Measurements from ENCODE around the gene PTPRQ. TPM values are rescaled to one million over a fixed set of nuclear protein-coding genes. Genes with fewer than 3 reads are reported as not detected.

PTPRQ gene
- total and polyA plus RNA-seq, 9 donors, result 0.36 to 2.0 (median 0.71) TPM

DNA sequence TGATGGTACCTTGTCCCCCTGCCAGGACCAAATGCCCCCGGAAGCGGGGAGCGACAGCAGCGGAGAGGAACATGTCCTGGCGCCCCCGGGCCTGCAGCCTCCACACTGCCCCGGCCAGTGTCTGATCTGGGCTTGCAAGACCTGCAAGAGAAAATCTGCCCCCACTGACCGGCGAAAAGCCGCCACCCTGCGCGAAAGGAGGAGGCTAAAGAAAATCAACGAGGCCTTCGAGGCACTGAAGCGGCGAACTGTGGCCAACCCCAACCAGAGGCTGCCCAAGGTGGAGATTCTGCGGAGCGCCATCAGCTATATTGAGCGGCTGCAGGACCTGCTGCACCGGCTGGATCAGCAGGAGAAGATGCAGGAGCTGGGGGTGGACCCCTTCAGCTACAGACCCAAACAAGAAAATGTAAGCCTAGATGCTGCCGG, 263.8 kb downstream of the PTPRQ start:
- WGBS (ENCODE audit: insufficient coverage), result 21% methylated on average over 21 of the region's 21 CpGs
- H3K27ac ChIP-seq (ENCODE audit: low read length), result peak overlapping the region; percentile 96

DNA sequence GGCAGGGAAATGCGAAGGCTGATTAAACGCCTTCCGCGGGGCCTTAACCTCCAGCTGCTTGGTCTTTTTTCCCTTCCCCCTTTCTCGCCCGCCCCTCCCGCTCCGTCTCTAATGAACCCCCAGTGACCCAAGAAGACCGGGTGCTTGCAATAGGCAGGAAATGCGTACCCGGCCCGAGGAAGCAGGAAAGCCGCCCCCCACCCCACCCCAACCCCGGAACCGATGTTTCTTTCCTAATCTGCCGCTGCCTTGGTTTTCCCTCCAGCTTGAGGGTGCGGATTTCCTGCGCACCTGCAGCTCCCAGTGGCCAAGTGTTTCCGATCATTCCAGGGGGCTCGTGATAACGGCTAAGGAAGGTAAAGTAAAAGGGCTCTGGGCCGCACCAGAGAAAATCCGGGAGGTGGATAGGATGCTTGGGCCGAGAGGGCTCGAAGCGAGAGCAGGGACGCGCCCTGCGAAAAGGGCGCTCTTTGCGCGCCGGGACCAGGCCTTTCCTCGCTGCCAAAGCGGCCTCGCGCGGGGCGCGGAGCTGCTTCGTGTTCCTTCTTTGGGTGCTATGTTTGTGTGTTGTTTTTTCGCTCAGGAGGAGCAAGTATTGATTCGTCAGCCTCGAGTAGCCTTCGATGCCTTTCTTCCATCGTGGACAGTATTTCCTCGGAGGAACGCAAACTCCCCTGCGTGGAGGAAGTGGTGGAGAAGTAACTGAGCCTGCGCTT, 264.4 kb downstream of the PTPRQ start:
- 4% methylated on average over 37 of the region's 50 CpGs for WGBS (ENCODE audit: insufficient coverage)
- H3K27me3 ChIP-seq (ENCODE audit: control insufficient read depth, insufficient read depth, low read length), result peaks cover 12% of the 10 kb centered on the region

More for the DNA sequence above, 263.8 kb downstream of the PTPRQ start:
- DNase-seq, result no peak
- no peaks in the 10 kb centered on the region for H3K9me3 ChIP-seq (replicated peaks; ENCODE audit: control insufficient read depth, low read depth, low read length)
- H3K4me3 ChIP-seq (ENCODE audit: low read length), result peak overlapping the region; percentile 67
- H3K27me3 ChIP-seq (ENCODE audit: control insufficient read depth, insufficient read depth, low read length), result peaks cover 12% of the 10 kb centered on the region
- no peaks in the 10 kb centered on the region for H3K36me3 ChIP-seq (ENCODE audit: control insufficient read depth, insufficient read depth, low read length)
- H3K4me1 ChIP-seq (ENCODE audit: control insufficient read depth, insufficient read depth, low read length), result peaks cover 15% of the 10 kb centered on the region

DNA sequence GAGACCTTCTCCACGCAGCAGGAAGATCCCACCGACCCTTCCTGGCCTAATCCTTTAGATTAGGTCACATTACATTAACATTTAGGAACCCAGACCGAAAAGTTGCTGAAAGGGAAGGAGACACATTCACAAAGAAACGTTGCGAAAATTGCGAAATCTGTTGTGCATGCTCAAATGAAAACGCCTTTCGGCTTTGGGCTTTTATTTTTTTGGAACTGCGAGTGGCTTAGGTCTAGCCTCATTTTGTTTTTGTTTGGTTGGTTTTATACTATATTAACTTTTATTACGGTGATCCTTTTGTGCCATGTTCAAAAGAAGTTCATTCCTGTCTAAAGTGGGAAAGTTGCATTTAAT, 264.9 kb downstream of the PTPRQ start:
- WGBS (ENCODE audit: insufficient coverage), result 17% methylated on average over 2 of the region's 10 CpGs
- H3K27me3 ChIP-seq (ENCODE audit: control insufficient read depth, insufficient read depth, low read length), result peaks cover 12% of the 10 kb centered on the region
- H3K9me3 ChIP-seq (replicated peaks; ENCODE audit: control insufficient read depth, low read depth, low read length), result no peaks in the 10 kb centered on the region
- peak overlapping the region; percentile 67 for H3K4me3 ChIP-seq (ENCODE audit: low read length)
- peak overlapping the region; percentile 96 for H3K27ac ChIP-seq (ENCODE audit: low read length)
- H3K36me3 ChIP-seq (ENCODE audit: control insufficient read depth, insufficient read depth, low read length), result no peaks in the 10 kb centered on the region
- H3K4me1 ChIP-seq (ENCODE audit: control insufficient read depth, insufficient read depth, low read length), result peaks cover 13% of the 10 kb centered on the region
- no peak for DNase-seq

More for the DNA sequence above, 264.4 kb downstream of the PTPRQ start:
- peaks cover 13% of the 10 kb centered on the region for H3K4me1 ChIP-seq (ENCODE audit: control insufficient read depth, insufficient read depth, low read length)
- peak overlapping the region; percentile 96 for H3K27ac ChIP-seq (ENCODE audit: low read length)
- H3K4me3 ChIP-seq (ENCODE audit: low read length), result peak overlapping the region; percentile 67
- peak; percentile 64 for DNase-seq
- no peaks in the 10 kb centered on the region for H3K36me3 ChIP-seq (ENCODE audit: control insufficient read depth, insufficient read depth, low read length)
- H3K9me3 ChIP-seq (replicated peaks; ENCODE audit: control insufficient read depth, low read depth, low read length), result no peaks in the 10 kb centered on the region

DNA sequence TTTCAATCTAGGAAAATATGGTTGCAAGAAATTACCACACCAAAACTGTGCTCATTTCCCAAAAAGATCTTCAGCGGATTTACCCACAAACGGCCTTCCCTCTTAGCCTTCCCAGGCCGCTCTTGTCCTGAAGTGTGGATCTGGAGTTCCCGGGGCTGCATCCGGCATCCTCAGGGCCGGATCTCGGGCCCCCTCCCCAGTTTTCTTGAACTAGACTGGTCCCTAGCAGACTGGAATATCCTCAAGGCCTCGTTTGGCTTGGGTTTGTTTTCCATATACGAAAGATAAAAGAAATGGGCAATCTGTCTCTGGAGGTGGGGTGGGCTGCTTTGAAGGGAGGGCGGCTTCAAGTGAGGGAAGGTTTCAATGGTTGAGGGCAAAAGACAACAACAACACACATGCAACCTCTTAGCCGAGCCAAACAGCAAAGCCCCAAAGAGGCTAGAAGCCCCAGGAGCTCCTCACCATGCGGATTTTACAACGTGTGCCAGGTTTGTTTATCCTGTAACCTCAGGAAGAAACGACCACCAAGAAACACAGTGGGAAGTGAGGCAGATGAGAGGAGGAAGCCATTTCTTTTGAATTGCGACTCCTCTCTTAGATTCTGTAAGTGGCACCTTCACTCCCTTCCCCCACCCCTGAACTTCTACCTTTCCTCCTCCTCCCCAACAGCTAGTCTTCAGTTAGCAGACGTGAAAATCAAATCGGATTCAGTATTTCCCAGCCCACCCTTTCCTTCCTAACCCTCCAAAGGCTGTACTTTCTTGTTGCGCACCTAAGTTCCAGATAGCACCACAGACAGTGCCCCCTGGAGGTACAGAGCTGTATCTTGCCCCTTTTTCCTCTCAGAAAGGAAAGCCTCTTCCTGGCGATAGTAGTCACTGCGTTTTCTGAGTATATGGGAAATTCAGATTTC, 266.0 kb downstream of the PTPRQ start:
- peak; percentile 61 for DNase-seq
- peak overlapping the region; percentile 67 for H3K4me3 ChIP-seq (ENCODE audit: low read length)
- H3K4me1 ChIP-seq (ENCODE audit: control insufficient read depth, insufficient read depth, low read length), result peaks cover 13% of the 10 kb centered on the region
- WGBS (ENCODE audit: insufficient coverage), result 43% methylated on average over 10 of the region's 20 CpGs
- H3K27ac ChIP-seq (ENCODE audit: low read length), result peak overlapping the region; percentile 96
- no peaks in the 10 kb centered on the region for H3K9me3 ChIP-seq (replicated peaks; ENCODE audit: control insufficient read depth, low read depth, low read length)
- peaks cover 15% of the 10 kb centered on the region for H3K27me3 ChIP-seq (ENCODE audit: control insufficient read depth, insufficient read depth, low read length)
- H3K36me3 ChIP-seq (ENCODE audit: control insufficient read depth, insufficient read depth, low read length), result no peaks in the 10 kb centered on the region

DNA sequence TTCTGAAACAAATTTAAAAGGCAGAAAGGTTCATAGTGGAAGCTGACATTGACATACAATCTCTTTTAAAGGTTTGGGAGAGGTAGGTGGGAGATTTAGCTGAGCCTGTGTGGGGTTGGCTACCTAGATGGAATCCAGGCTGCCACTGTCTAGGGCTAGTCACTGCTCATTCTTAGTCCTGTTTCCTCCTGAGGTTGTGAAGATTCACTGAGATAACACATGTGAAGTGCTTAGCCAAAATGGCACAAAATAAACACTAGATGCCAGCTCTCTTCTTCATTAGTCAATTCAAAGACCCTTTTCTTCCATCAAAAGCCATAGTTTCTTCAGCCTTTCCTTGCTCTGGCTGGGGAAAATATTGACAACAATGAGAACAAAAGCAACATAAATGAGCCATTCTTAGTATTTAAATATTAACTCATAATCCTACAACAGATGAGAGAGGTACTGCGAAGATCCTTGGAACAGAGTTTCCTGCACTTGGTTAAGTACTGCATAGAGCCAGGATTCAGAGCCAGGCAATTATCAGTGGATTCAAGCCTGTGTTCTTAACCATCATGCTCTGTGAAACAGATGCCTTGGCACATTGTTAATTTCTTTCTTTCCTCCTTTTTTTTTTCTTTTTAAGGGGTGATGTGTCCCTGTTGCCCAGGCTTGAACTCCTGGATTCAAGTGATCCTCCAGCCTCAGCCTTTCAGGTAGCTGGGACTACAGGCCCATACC, 266.9 kb downstream of the PTPRQ start:
- Histone ChIP-seq H3K27me3 (ENCODE audit: control insufficient read depth, insufficient read depth, low read length) (peaks cover 18% of the 10 kb centered on the region), H3K4me1 (ENCODE audit: control insufficient read depth, insufficient read depth, low read length) (peaks cover 15% of the 10 kb centered on the region), H3K4me3 (ENCODE audit: low read length) (peak overlapping the region; percentile 67), H3K9me3 (replicated peaks; ENCODE audit: control insufficient read depth, low read depth, low read length) (no peaks in the 10 kb centered on the region), H3K36me3 (ENCODE audit: control insufficient read depth, insufficient read depth, low read length) (no peaks in the 10 kb centered on the region), H3K27ac (ENCODE audit: low read length) (peak overlapping the region; percentile 96)
- 86% methylated on average over 1 of the region's 1 CpG for WGBS (ENCODE audit: insufficient coverage)
- DNase-seq, result no peak

DNA sequence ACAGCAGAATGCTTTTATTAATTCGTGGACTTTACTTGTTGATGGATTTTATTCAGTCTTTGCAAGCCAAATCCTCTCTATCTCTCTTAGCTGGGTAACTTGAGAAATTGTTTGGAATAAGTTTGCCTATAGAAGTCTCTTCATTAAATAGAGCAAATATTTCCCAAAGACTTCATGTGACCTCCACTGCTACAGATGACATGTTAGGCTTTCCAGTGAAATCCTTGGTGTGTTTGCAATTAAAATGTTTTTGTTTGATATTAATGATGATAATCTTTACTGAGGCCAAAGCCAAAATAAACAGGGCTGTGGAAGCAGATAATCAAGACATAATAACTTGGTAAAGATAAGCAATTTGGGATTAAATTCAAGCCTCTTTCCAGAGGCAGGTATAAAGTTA, 267.8 kb downstream of the PTPRQ start:
- no peak overlapping the region for H3K27ac ChIP-seq (ENCODE audit: low read length)
- no peaks in the 10 kb centered on the region for H3K36me3 ChIP-seq (ENCODE audit: control insufficient read depth, insufficient read depth, low read length)
- H3K4me3 ChIP-seq (ENCODE audit: low read length), result no peak overlapping the region
- no peaks in the 10 kb centered on the region for H3K9me3 ChIP-seq (replicated peaks; ENCODE audit: control insufficient read depth, low read depth, low read length)
- peaks cover 27% of the 10 kb centered on the region for H3K27me3 ChIP-seq (ENCODE audit: control insufficient read depth, insufficient read depth, low read length)
- no peak for DNase-seq
- peaks cover 15% of the 10 kb centered on the region for H3K4me1 ChIP-seq (ENCODE audit: control insufficient read depth, insufficient read depth, low read length)
- no CpG with 5 or more reads among the region's 1 CpG for WGBS (ENCODE audit: insufficient coverage)

DNA sequence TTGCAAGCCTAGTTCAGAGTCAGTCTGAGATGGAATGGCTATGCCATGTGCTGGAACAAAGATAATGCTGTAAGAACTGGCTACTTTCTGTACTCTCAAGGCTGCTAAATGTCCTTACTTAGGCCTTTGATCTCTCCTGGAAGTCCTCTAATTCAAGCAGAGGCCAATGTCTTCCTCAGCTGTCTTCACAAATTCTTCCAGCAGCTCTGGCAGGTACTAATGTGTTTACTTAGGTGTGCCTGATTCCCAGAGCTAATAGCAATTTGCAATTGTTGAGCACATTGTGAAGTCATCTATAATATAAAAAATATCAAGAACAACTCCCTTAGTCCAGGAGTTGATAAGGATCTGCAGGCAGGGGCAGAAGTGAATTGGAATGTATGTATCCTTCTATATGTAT, 268.8 kb downstream of the PTPRQ start:
- Histone ChIP-seq H3K27me3 (ENCODE audit: control insufficient read depth, insufficient read depth, low read length) (peaks cover 28% of the 10 kb centered on the region), H3K4me1 (ENCODE audit: control insufficient read depth, insufficient read depth, low read length) (peaks cover 12% of the 10 kb centered on the region), H3K36me3 (ENCODE audit: control insufficient read depth, insufficient read depth, low read length) (no peaks in the 10 kb centered on the region), H3K27ac (ENCODE audit: low read length) (peak overlapping the region; percentile 25), H3K9me3 (replicated peaks; ENCODE audit: control insufficient read depth, low read depth, low read length) (no peaks in the 10 kb centered on the region), H3K4me3 (ENCODE audit: low read length) (no peak overlapping the region)
- DNase-seq, result no peak

DNA sequence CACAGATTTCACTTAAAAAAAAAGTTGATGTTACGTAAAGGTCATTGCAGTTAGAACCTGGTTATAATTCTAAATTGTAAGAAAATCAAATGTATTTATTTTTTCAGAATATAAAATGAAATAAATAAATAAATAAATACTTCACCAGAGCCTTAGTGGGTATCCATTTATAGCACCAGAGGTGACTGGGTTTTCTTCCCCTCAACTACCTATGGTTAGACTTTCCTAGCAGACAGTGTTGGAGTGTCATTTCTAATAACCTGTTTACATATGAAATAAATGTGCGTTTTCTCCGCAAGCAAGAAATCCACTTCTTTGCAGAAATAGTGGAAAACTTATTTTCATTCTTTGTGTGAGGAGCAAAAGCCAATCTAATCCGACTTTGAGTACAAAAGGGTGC, 269.4 kb downstream of the PTPRQ start:
- Histone ChIP-seq H3K9me3 (replicated peaks; ENCODE audit: control insufficient read depth, low read depth, low read length) (no peaks in the 10 kb centered on the region), H3K27ac (ENCODE audit: low read length) (peak overlapping the region; percentile 87), H3K4me3 (ENCODE audit: low read length) (peak overlapping the region; percentile 13), H3K36me3 (ENCODE audit: control insufficient read depth, insufficient read depth, low read length) (no peaks in the 10 kb centered on the region), H3K27me3 (ENCODE audit: control insufficient read depth, insufficient read depth, low read length) (peaks cover 24% of the 10 kb centered on the region), H3K4me1 (ENCODE audit: control insufficient read depth, insufficient read depth, low read length) (peaks cover 13% of the 10 kb centered on the region)
- DNase-seq, result no peak
- WGBS (ENCODE audit: insufficient coverage), result no CpG with 5 or more reads among the region's 4 CpGs

DNA sequence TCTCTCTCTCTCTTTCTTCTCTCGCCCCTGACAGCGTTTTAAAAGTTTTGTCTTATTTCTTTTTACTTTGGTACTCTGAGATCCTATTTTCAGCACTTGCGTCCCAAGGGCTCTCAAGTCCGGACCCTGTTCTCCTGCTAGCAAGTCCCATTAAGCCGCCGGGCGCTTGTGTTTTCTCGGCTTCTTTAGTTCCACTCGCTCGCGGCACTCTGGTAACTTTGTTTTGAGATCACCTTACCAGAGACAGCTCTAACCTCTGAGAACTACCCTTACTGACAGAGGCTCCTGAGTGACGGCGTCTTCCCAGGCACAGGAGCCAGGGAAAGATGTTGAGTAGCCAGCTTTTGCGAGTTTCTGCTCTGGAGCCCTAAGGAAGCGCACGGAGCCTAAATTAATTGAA, 270.0 kb downstream of the PTPRQ start:
- H3K27me3 ChIP-seq (ENCODE audit: control insufficient read depth, insufficient read depth, low read length), result peaks cover 19% of the 10 kb centered on the region
- H3K9me3 ChIP-seq (replicated peaks; ENCODE audit: control insufficient read depth, low read depth, low read length), result no peaks in the 10 kb centered on the region
- H3K27ac ChIP-seq (ENCODE audit: low read length), result peak overlapping the region; percentile 87
- H3K36me3 ChIP-seq (ENCODE audit: control insufficient read depth, insufficient read depth, low read length), result no peaks in the 10 kb centered on the region
- DNase-seq, result peak; percentile 57
- 2% methylated on average over 7 of the region's 16 CpGs for WGBS (ENCODE audit: insufficient coverage)
- H3K4me1 ChIP-seq (ENCODE audit: control insufficient read depth, insufficient read depth, low read length), result peaks cover 13% of the 10 kb centered on the region
- H3K4me3 ChIP-seq (ENCODE audit: low read length), result peak overlapping the region; percentile 13

DNA sequence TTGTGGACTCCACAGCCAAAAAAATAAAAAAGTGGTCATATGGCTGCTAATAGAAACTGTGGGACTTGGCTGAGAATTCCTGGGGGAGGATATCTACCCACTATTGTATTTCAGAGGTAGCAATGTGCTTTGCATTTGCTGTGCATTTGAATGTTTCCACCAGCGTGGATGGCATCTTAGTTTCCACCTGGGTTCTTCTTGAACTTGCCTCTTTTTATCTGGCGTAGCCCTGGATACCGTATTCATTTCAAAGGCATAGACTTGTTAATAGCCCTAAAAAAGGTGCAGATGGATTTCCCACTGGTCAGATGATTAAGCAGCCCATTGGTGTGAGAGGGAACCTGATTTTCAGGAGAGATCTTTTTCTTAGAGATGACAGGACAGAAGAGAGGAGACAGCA, 270.8 kb downstream of the PTPRQ start:
- Histone ChIP-seq H3K27ac (ENCODE audit: low read length) (peak overlapping the region; percentile 87), H3K36me3 (ENCODE audit: control insufficient read depth, insufficient read depth, low read length) (no peaks in the 10 kb centered on the region), H3K4me1 (ENCODE audit: control insufficient read depth, insufficient read depth, low read length) (peaks cover 13% of the 10 kb centered on the region), H3K9me3 (replicated peaks; ENCODE audit: control insufficient read depth, low read depth, low read length) (no peaks in the 10 kb centered on the region), H3K4me3 (ENCODE audit: low read length) (no peak overlapping the region), H3K27me3 (ENCODE audit: control insufficient read depth, insufficient read depth, low read length) (peaks cover 19% of the 10 kb centered on the region)
- no peak for DNase-seq
- 69% methylated on average over 3 of the region's 3 CpGs for WGBS (ENCODE audit: insufficient coverage)
